Mesothelial cell of epicardium (in vitro differentiated cells): ENCODE results near the gene R3HDM2. TPM values are rescaled to one million over a fixed set of nuclear protein-coding genes. Genes with fewer than 3 reads are reported as not detected.
"Not testable (repeated sequence)": the region's sequence is repeated elsewhere in the genome, so short reads cannot be mapped to it uniquely, and the experiment has no call there.

ENCODE experiments used
- DNase-seq, 2 experiments: peaks; one replicate each; pipeline ENCODE4 v3.0.0; 2021; ENCODE audit warnings: low spot score in 2 of 2; ENCODE audit not compliant: unreplicated experiment in 2 of 2
- H3K27ac Mint-ChIP-seq: 2 replicates; pipeline ENCODE4 v1.8.0; 2021; ENCODE audit warnings: mixed read lengths
- H3K27me3 Mint-ChIP-seq: 2 replicates; pipeline ENCODE4 v1.8.0; 2021; ENCODE audit warnings: low read depth, mixed read lengths
- H3K36me3 Mint-ChIP-seq: 2 replicates; pipeline ENCODE4 v1.8.0; 2021; ENCODE audit warnings: mixed read lengths
- H3K4me1 Mint-ChIP-seq: 2 replicates; pipeline ENCODE4 v1.8.0; 2021; ENCODE audit warnings: mixed read lengths
- H3K4me3 Mint-ChIP-seq: 2 replicates; pipeline ENCODE4 v1.8.0; 2021; ENCODE audit warnings: mild to moderate bottlenecking, moderate library complexity, mixed read lengths
- H3K9me3 Mint-ChIP-seq: 2 replicates; pipeline ENCODE4 v1.8.0; 2021; ENCODE audit warnings: mixed read lengths
- CTCF ChIP-seq: fragments of 200-600 bp; sonication (generic); IDR thresholded peaks from one replicate; pipeline ENCODE4 v1.5.0; 2021; ENCODE audit warnings: antibody characterized with exemption; ENCODE audit not compliant: unreplicated experiment
- total RNA-seq: library from RNA; stranded (reverse); gene quantifications from 3 replicates; pipeline ENCODE4 v1.2.1, GENCODE V29; 2021

The R3HDM2 gene
- total RNA-seq, 1 donor from 2014 or later = 111 TPM

- H3K4me3 Mint-ChIP-seq = no peak overlapping the region
- H3K9me3 Mint-ChIP-seq = no peaks in the 10 kb centered on the region
- H3K36me3 Mint-ChIP-seq = peaks cover 40% of the 10 kb centered on the region
- TF ChIP-seq CTCF = no peak
- no peaks in the 10 kb centered on the region for H3K27me3 Mint-ChIP-seq
- no peak overlapping the region for H3K27ac Mint-ChIP-seq
- DNase-seq = no peak
- peaks cover 5% of the 10 kb centered on the region for H3K4me1 Mint-ChIP-seq
Measured at GRCh38 chr12:57296291-57296690, 134.6 kb downstream of the R3HDM2 start.

- H3K4me1 Mint-ChIP-seq, H3K4me3 Mint-ChIP-seq, DNase-seq, H3K27ac Mint-ChIP-seq, H3K27me3 Mint-ChIP-seq, H3K9me3 Mint-ChIP-seq: not testable (repeated sequence)
- peaks cover 50% of the 10 kb centered on the region for H3K36me3 Mint-ChIP-seq
Measured at GRCh38 chr12:57282073-57282472, 148.8 kb downstream of the R3HDM2 start.

DNA sequence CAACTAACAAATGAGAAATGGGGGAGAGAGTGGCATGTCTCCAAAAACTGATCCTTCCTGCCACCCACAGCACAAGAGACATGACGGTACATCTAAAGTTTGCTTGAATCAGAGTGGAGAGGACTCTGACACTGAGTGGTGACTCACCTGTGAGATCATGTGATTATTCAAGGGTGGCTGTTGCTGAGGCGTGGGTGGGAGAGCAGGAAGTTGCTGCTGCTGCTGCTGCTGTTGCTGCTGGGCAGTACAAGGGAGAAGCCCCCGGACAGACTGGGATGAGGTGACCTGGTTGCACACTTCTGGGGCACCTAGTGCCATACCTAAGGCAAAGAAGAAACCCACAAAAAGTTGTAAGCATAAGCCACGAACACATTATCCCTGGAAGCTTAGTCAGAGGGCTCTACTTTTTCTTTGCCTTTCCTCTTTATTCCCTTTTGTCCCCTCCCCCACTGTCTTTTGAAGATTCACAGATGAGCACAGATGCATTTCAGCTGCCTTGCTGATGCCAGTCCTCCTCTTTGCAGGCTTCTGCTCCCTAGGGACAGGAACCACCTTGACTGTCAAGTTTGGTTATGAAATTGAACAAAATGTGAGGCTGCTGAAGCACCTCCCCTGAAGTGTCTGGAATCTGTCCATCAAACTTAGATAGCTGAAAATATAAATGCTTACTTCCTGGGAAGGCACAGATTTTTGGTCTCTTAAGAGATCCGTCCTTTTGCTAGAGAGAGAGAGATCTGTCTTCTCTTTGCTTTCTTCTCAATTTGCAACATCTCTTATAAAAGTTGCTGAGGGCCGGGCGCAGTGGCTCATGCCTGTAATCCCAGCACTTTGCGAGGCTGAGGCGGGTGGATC is 150.4 kb downstream of the R3HDM2 start:
- DNase-seq = no peak

GRCh38 chr12:57278465-57279381 is 152.1 kb downstream of the R3HDM2 start:
- Mint-ChIP-seq H3K27me3 (no peaks in the 10 kb centered on the region), H3K27ac (peak overlapping the region; percentile 6), H3K9me3 (no peaks in the 10 kb centered on the region), H3K4me1 (peaks cover 8% of the 10 kb centered on the region), H3K36me3 (peaks cover 60% of the 10 kb centered on the region), H3K4me3 (no peak overlapping the region)
- no peak for DNase-seq
- no peak for TF ChIP-seq CTCF

More for the DNA sequence above, 150.4 kb downstream of the R3HDM2 start:
- Mint-ChIP-seq H3K4me1 (peaks cover 8% of the 10 kb centered on the region), H3K27ac (peak overlapping the region; percentile 80), H3K36me3 (peaks cover 49% of the 10 kb centered on the region), H3K27me3 (no peaks in the 10 kb centered on the region), H3K9me3 (no peaks in the 10 kb centered on the region), H3K4me3 (no peak overlapping the region)
- TF ChIP-seq CTCF = no peak

DNA sequence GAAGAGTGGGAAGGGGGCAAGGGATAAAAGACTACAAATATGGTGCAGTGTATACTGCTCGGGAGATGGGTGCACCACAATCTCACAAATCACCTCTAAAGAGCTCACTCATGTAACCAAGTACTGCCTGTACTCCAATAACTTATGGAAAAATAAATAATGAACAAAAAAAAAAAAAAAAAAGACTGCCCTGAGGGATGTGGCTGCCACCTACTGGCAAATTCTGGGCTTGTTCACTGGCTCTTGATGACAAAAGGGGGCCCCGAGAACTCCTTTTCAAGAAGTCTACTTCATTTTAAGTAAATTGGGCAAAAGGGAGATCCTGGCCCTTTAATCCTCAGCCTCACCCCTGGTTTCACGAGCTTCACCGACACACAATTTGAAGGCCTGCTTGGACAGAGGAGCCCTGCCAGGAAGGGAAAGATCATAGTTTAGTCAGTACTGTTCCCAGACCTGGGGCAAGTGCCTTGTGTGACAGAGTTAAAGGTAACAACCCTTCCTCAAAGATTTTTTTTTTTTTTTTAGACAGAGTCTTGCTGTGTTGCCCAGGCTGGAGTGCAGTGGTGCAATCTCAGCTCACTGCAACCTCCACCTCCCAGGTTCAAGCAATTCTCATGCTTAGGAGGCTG is 153.8 kb downstream of the R3HDM2 start:
- no peak overlapping the region for H3K4me3 Mint-ChIP-seq
- no peaks in the 10 kb centered on the region for H3K27me3 Mint-ChIP-seq
- H3K36me3 Mint-ChIP-seq = peaks cover 57% of the 10 kb centered on the region
- no peak for DNase-seq
- H3K4me1 Mint-ChIP-seq = peaks cover 18% of the 10 kb centered on the region
- H3K9me3 Mint-ChIP-seq = no peaks in the 10 kb centered on the region
- no peak overlapping the region for H3K27ac Mint-ChIP-seq
- TF ChIP-seq CTCF = no peak

DNA sequence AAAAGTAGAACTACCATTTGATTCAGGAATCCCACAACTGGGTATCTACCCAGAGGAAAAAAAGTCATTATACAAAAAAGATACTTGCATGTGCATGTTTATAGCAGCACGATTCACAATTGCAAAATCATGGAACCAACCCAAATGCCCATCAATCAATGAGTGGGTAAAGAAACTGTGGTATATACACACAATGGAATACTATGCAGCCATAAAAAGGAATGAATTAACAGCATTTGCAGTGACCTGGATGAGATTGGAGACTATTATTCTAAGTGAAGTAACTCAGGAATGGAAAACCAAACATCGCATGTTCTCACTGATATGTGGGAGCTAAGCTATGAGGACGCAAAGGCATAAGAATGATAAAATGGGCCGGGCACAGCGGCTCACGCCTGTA is 154.6 kb downstream of the R3HDM2 start:
- Mint-ChIP-seq H3K4me1 (peaks cover 18% of the 10 kb centered on the region), H3K36me3 (peaks cover 58% of the 10 kb centered on the region)
- not testable (repeated sequence) for H3K9me3 Mint-ChIP-seq, H3K4me3 Mint-ChIP-seq, H3K27me3 Mint-ChIP-seq, H3K27ac Mint-ChIP-seq, DNase-seq
